GM12878 (cell line): ENCODE data around the gene IFIT2. TPM values are rescaled to one million over a fixed set of nuclear protein-coding genes. Genes with fewer than 3 reads are reported as not detected.

Experiments
- ATAC-seq: fragments of 200-7000 bp; cut with Tn5 transposase; 3 replicates; pipeline ENCODE4 v1.9.1; 2020; ENCODE audit warnings: mild to moderate bottlenecking, moderate library complexity
- BruUV-seq: library from RNA; stranded (reverse); fragments of 400-500 nt; replicated peaks from 2 replicates; lab custom pipeline; 2021; lab: Mats Ljungman, UMichigan
- CTCF ChIA-PET: fragments of 300-600 bp; sonication (Branson Sonifier 250); formaldehyde crosslinking; extraction: SDS; loops from one replicate; lab custom pipeline; 2021; ENCODE audit warnings: inconsistent platforms; lab: Yijun Ruan, JAX
- POLR2A ChIA-PET: fragments of 350-600 bp; formaldehyde crosslinking; extraction: SDS; loops from one replicate; lab custom pipeline; 2021; ENCODE audit warnings: inconsistent platforms; lab: Charles Lee
- RAD21 ChIA-PET: fragments of 300-600 bp; sonication (Branson Sonifier 250); formaldehyde crosslinking; loops from one replicate; lab custom pipeline; 2023; ENCODE audit warnings: antibody characterized with exemption; ENCODE audit not compliant: unreplicated experiment; lab: Charles Lee
- SMC1A ChIA-PET: fragments of 300-600 bp; sonication (Branson Sonifier 250); formaldehyde crosslinking; loops from one replicate; lab custom pipeline; 2023; ENCODE audit not compliant: unreplicated experiment, uncharacterized antibody; lab: Charles Lee
- DNase-seq: peaks from one replicate; pipeline ENCODE4 v3.0.0-alpha.2; 2011; ENCODE audit warnings: low read depth, low spot score
- FAIRE-seq: peaks from 3 replicates; lab custom pipeline; 2011; peaks lifted over from hg19 to GRCh38; lab: Jason Lieb, UNC
- H2AFZ ChIP-seq: 2 replicates; pipeline ENCODE4 v1.6.0; 2011; ENCODE audit warnings: low read depth, low read length, control low read depth; ENCODE audit not compliant: control insufficient read depth
- H3K27ac ChIP-seq: 2 replicates; pipeline ENCODE4 v1.5.1; 2011; ENCODE audit warnings: control low read depth; ENCODE audit not compliant: control insufficient read depth, insufficient read depth
- H3K27me3 ChIP-seq, 2 experiments: replicated peaks in 1 of 2; 2 replicates each; pipeline versions ENCODE4 v1.6.0 to v1.6.1; 2011; ENCODE audit warnings: low read length in 1 of 2; ENCODE audit not compliant: control insufficient read depth in 2 of 2, insufficient read depth in 2 of 2
- H3K36me3 ChIP-seq, 2 experiments: 2 replicates each; pipeline ENCODE4 v1.5.1; 2011; ENCODE audit warnings: low read length in 1 of 2; ENCODE audit not compliant: control insufficient read depth in 2 of 2, insufficient read depth in 2 of 2
- H3K4me1 ChIP-seq: 2 replicates; pipeline ENCODE4 v1.6.1; 2011; ENCODE audit warnings: mild to moderate bottlenecking, low read length, moderate library complexity, mixed read lengths; ENCODE audit not compliant: control insufficient read depth, insufficient read depth
- H3K4me2 ChIP-seq: 2 replicates; pipeline ENCODE4 v1.6.0; 2011; ENCODE audit warnings: control low read depth; ENCODE audit not compliant: control insufficient read depth, insufficient read depth
- H3K4me3 ChIP-seq: fragments of 200-600 bp; sonication (generic); 2 replicates; pipeline ENCODE4 v1.5.1; 2016
- H3K79me2 ChIP-seq: 2 replicates; pipeline ENCODE4 v1.6.0; 2011; ENCODE audit warnings: low read length; ENCODE audit not compliant: control insufficient read depth, insufficient read depth
- H3K9ac ChIP-seq: 2 replicates; pipeline ENCODE4 v1.8.0; 2011; ENCODE audit warnings: low read length, control low read depth, mixed read lengths; ENCODE audit not compliant: control insufficient read depth, insufficient read depth
- H3K9me3 ChIP-seq: replicated peaks from 3 replicates; pipeline ENCODE4 v1.5.1; 2011; ENCODE audit warnings: mild to moderate bottlenecking, low read length; ENCODE audit not compliant: control insufficient read depth, insufficient read depth
- H4K20me1 ChIP-seq: 2 replicates; pipeline ENCODE4 v1.6.0; 2011; ENCODE audit not compliant: control insufficient read depth, insufficient read depth
- CHD1 ChIP-seq: IDR thresholded peaks from 2 replicates; pipeline ENCODE4 v1.6.1; 2012; ENCODE audit warnings: low read depth, low read length, improper control_type of control experiment
- GABPA ChIP-seq: IDR thresholded peaks from 2 replicates; pipeline ENCODE4 v1.6.1; 2014; ENCODE audit warnings: antibody characterized with exemption, low read depth, mild to moderate bottlenecking, inconsistent platforms
- IKZF1 ChIP-seq: fragments of 450-650 bp; conservative IDR thresholded peaks from 2 replicates; pipeline ENCODE4 v1.6.1; 2017; ENCODE audit warnings: antibody characterized with exemption, mild to moderate bottlenecking
- IKZF2 ChIP-seq, 2 experiments: fragments of 450-650 bp; IDR thresholded peaks; 2 replicates each; pipeline ENCODE4 v1.6.1; 2017; ENCODE audit warnings: mild to moderate bottlenecking in 2 of 2, moderate library complexity in 2 of 2
- KDM1A ChIP-seq: fragments of 200-600 bp; sonication (generic); IDR thresholded peaks from 2 replicates; pipeline ENCODE4 v1.6.1; 2016; ENCODE audit warnings: borderline replicate concordance
- PAX8 ChIP-seq: fragments of 450-650 bp; IDR thresholded peaks from 2 replicates; pipeline ENCODE4 v1.6.1; 2017; ENCODE audit warnings: mild to moderate bottlenecking, moderate library complexity
- RB1 ChIP-seq: fragments of 450-650 bp; formaldehyde crosslinking; IDR thresholded peaks from 2 replicates; pipeline ENCODE4 v1.6.1; 2017; ENCODE audit warnings: mild to moderate bottlenecking, borderline replicate concordance
- SMAD1 ChIP-seq: fragments of 450-650 bp; IDR thresholded peaks from 2 replicates; pipeline ENCODE4 v1.6.1; 2018; ENCODE audit warnings: mild to moderate bottlenecking, low read depth; ENCODE audit not compliant: partially characterized antibody
- SREBF1 ChIP-seq: IDR thresholded peaks from 2 replicates; pipeline ENCODE4 v1.6.1; 2012; ENCODE audit warnings: mild to moderate bottlenecking, low read length
- TARDBP ChIP-seq: IDR thresholded peaks from 2 replicates; pipeline ENCODE4 v1.6.1; 2016; ENCODE audit warnings: borderline replicate concordance
- TCF3 ChIP-seq: IDR thresholded peaks from 2 replicates; pipeline ENCODE4 v1.6.1; 2012; ENCODE audit warnings: low read depth, mild to moderate bottlenecking, low read length, borderline replicate concordance; ENCODE audit not compliant: insufficient read depth
- WGBS: methylation state at CpG from one replicate; pipeline ENCODE4 v1.1.6; 2016; ENCODE audit warnings: low lambda C conversion rate; ENCODE audit not compliant: insufficient replicate concordance, insufficient coverage; ENCODE audit errors: missing lambda C conversion rate; 5-methylcytosine and 5-hydroxymethylcytosine counted together
- in situ Hi-C: fragments of 300-500 bp; cut with MboI; formaldehyde crosslinking; loops from 9 replicates; pipeline ENCODE4 v1.14.3; 2018; ENCODE audit warnings: mixed read lengths
- intact Hi-C: fragments of 100-400 bp; cut with micrococcal nuclease; formaldehyde crosslinking; loops from one replicate; pipeline ENCODE4 v1.14.2; 2022; ENCODE audit not compliant: unreplicated experiment
- polyA plus RNA-seq, 11 experiments: library from polyadenylated mRNA; depleted of rRNA in 4 of 11; unstranded in 6 of 11; stranded (reverse) in 5 of 11; fragments of >200 nt; fragmentation: Nextera tagmentation in 4 of 11; fragmentation: Illumina TruSeq in 1 of 11; extraction: Ambion mirVana in 4 of 11; extraction: Trizol in 1 of 11; gene quantifications; 1 replicate in 1 of 11; 2 replicates in 10 of 11; pipeline versions ENCODE4 v1.2.1 to v1.2.3, GENCODE V29; 2011 to 2016; ENCODE audit warnings: inconsistent platforms in 2 of 11, missing spikeins in 2 of 11, low read depth in 1 of 11
- total RNA-seq, 4 experiments: library from RNA; depleted of rRNA in 3 of 4; stranded (reverse); fragments of >200 nt in 3 of 4; fragmentation: Illumina TruSeq in 1 of 4; extraction: Trizol in 1 of 4; gene quantifications; 2 replicates each; pipeline versions ENCODE4 v1.2.1 to v1.2.3, GENCODE V29; 2013 to 2021

The IFIT2 gene
- total and polyA plus RNA-seq, 10 of the 15 experiments (the other 5 are each of a cell fraction or from before 2014, with no cell fraction given), result 5.2 to 14.8 (median 9.7) TPM

- 40% methylated on average over 1 of the region's 1 CpG for WGBS
- no peak for ATAC-seq
- Histone ChIP-seq H3K9ac (no peak overlapping the region), H3K27me3 (no peaks in the 10 kb centered on the region), H2AFZ (no peak overlapping the region), H3K9me3 (peaks cover 18% of the 10 kb centered on the region), H4K20me1 (no peaks in the 10 kb centered on the region), H3K36me3 (no peaks in the 10 kb centered on the region), H3K4me1 (peaks cover 3% of the 10 kb centered on the region; the same call in 1 of the 2 replicates), H3K4me2 (no peak overlapping the region), H3K27ac (no peak overlapping the region), H3K4me3 (no peak overlapping the region), H3K79me2 (no peaks in the 10 kb centered on the region)
- TF ChIP-seq TARDBP, result no peak
- TF ChIP-seq IKZF2 (IDR thresholded peaks at IDR 0.05), result no peak
- intact Hi-C loops (no loop called here), in situ Hi-C loops (no loop called here)
- ChIA-PET RAD21 (no interaction called here), POLR2A (no interaction called here), SMC1A (interaction anchor here (0.9 to 1.9 kb wide), 4 partner anchors 23 to 112 kb away, joined by 3 to 11 read pairs (median 4); partner anchors contain the start of gene IFIT2), CTCF (interaction anchor here (1.9 kb wide), 2 partner anchors 40 to 112 kb away, joined by 7 to 13 read pairs; no protein-coding TSS in a partner anchor)
- BruUV-seq, result no TSS peak
- DNase-seq, result no peak
- no peak for FAIRE-seq
Observed at GRCh38 chr10:89256962-89257361, 44.9 kb upstream of the IFIT2 start.

GRCh38 chr10:89257581-89257980, 44.3 kb upstream of the IFIT2 start:
- no peak overlapping the region for H3K9ac ChIP-seq
- RAD21 ChIA-PET, result interaction anchor here (0.9 to 1.1 kb wide), 3 partner anchors 9 to 144 kb away, joined by 3 read pairs; no protein-coding TSS in a partner anchor
- no peak for FAIRE-seq

More at GRCh38 chr10:89257581-89257980, 44.3 kb upstream of the IFIT2 start:
- intact Hi-C loops, result no loop called here
- no peak overlapping the region for H3K27ac ChIP-seq
- ChIA-PET SMC1A (interaction anchor here (0.9 to 1.0 kb wide), 3 partner anchors 22 to 44 kb away, joined by 3 to 4 read pairs (median 3); partner anchors contain the start of gene IFIT2), CTCF (interaction anchor here (1.0 kb wide), 1 partner anchor 9 kb away, joined by 3 read pairs; no protein-coding TSS in a partner anchor), POLR2A (no interaction called here)
- ATAC-seq (no peak), DNase-seq (no peak)
- no peaks in the 10 kb centered on the region for H4K20me1 ChIP-seq
- peaks cover 3% of the 10 kb centered on the region; the same call in 1 of the 2 replicates for H3K4me1 ChIP-seq
- no peaks in the 10 kb centered on the region for H3K27me3 ChIP-seq
- no peak overlapping the region for H3K4me3 ChIP-seq
- H3K79me2 ChIP-seq, result no peaks in the 10 kb centered on the region
- H2AFZ ChIP-seq, result no peak overlapping the region
- H3K36me3 ChIP-seq, result no peaks in the 10 kb centered on the region
- 19% methylated on average over 2 of the region's 2 CpGs for WGBS
- TF ChIP-seq RB1, result no peak
- TF ChIP-seq SREBF1, result no peak
- TF ChIP-seq TCF3, result no peak
- TF ChIP-seq PAX8, result no peak
- no peak for TF ChIP-seq IKZF1
- TF ChIP-seq CHD1, result no peak
- no peak for TF ChIP-seq SMAD1
- TF ChIP-seq KDM1A, result no peak
- no peak for TF ChIP-seq GABPA
- H3K9me3 ChIP-seq, result peaks cover 18% of the 10 kb centered on the region
- in situ Hi-C loops, result no loop called here
- no peak overlapping the region for H3K4me2 ChIP-seq
- BruUV-seq, result no TSS peak
